HS-27A (cell line): ENCODE measurements around the gene UBFD1.
"Not testable (repeated sequence)": the region's sequence is repeated elsewhere in the genome, so short reads cannot be mapped to it uniquely, and the experiment has no call there.

Source experiments
- DNase-seq: peaks from one replicate; pipeline ENCODE4 v3.0.0-alpha.2; 2012; ENCODE audit warnings: low read depth, missing footprints

Gene UBFD1

DNA sequence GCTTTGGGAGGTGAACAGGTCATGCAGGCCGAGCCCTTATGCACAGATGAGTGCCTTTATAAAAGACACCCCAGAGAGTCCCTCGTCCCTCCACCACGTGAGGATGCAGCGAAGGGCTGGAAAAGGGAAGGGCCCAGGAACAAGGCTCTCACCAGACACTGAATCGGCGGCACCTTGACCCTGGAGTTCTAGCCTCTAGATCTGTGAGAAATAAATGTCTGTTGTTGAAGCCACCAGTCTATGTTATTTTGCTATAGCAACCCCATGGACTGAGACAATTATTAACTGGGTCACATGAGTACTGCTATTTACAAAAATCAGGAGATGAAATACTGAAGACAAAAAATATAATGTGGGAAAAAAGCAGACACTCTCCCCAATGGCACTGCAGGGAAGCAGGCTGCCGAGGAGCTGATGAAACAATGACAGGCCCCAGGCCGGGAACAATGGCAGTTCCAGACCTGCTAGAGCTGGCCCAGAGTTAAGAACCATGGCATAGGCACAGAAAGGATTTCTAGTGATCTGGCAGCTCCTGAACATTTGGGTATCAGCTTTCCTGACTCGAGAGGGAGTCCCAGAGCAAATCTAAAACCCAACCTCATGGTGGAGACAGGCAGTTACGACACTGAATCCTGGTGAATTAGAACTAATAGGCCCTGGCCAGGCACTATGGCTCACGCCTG is 29.4 kb upstream of the UBFD1 start:
- no peak for DNase-seq

DNA sequence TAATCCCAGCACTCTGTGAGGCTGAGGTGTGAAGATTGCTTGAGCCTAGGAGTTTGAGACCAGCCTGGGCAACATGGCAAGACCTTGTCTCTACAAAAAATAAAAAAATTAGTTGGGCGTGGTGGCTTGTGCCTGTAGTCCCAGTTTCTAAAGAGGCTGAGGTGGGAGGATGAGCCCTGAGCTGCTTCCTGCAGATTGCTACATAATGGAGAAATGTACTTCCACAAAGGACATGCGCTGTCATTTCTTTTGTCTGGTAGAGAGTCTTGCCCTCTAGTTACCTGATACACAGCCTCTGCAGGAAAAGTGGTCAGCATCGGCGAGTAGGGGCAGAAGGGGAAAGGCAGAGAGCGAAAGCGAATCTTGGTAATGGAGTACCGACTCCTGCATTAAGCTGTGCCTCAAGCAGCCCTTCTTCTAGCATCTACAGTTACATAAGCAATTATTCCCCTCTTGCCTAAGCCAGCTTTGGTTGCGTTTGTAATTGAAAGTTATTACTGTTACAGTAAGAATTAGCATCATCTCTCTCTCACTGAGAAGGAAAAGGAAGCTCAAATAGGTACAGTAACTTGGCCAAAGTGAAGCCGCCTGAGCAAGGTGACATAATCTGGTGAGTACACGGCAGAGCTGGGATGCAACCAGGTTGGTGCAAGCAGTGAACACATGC is 28.8 kb upstream of the UBFD1 start:
- no peak for DNase-seq

DNA sequence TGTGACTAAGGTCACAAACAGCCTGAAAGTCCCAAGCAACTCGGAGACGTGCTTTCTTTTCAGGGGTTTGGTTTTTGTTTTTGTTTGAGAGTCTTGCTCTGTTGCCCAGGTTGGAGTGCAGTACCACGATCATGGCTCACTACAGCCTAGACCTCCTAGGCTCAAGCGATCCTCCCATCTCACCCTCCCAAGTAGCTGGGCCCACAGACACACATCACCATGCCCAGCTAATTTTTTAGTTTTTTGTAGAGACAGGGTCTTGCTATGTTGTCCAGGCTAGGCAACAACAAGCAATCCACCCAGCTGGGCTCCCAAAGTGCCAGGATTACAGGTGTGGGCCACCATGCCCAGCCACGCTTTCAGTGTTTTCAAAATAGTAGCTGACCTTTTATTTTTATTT is 27.5 kb upstream of the UBFD1 start:
- DNase-seq, result no peak

DNA sequence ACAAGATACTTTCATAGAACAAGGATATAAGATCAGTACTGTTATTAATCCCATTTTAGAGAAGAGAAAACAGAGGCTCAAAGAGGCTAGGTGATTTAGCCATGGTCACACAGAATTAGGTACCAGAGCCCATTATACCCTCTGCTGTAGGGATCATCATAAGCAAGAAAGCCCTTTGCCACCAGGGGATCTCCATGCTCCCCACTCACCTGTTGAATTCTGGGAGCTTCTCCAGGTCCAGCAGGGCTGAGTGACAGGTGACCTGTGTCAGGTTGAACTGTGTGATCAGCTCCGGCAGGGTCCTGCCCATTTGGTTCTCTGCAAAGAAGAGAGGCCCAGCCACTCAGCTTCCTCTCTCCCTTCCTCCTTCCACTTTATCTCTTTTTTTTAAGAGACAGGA is 25.1 kb upstream of the UBFD1 start:
- no peak for DNase-seq

DNA sequence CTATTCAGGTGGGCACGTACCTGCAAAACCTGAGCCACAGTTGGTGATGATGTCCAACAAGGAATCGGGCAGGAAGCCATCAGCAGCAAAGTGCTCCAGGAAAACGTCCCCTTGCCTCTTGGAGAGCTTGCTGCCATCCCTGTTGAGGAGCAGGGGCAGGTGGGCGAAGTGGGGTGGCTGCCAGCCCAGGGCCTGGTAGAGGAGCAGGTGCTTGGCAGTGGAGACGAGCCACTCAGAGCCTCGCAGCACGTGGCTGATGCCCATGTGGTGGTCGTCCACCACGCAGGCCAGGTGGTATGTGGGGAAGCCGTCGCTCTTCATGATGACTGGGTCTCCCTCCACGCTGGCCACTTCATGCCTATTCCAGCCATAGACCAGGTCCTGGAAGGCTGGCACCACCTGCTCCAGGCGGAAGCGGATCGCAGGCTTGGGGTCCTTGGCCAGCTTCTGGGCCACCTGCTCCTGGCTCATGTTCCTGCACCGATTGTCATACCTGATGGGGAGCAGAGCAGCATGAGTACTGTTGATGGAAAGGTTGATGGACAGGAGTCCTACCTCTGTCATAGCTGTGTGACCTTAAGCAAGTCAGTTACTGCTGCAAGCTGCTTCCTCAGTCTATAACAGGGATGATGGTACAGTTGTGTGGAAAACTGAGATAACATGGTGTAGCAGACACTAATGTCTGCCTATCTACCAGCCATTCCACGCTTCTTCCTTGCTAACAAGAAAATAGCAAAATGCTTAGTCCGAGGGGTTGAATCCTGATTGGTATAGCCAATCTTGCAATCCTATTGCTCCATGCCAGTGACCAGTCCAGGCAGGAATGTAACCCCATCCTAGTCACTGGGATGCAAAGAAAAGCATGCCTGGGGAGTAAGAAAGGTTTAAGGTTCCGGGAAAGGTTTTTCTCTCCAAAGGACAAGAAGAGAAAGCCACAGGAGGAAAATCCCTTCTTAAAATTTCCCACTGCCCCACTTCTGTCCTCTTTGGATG is 22.4 kb upstream of the UBFD1 start:
- DNase-seq, result no peak

DNA sequence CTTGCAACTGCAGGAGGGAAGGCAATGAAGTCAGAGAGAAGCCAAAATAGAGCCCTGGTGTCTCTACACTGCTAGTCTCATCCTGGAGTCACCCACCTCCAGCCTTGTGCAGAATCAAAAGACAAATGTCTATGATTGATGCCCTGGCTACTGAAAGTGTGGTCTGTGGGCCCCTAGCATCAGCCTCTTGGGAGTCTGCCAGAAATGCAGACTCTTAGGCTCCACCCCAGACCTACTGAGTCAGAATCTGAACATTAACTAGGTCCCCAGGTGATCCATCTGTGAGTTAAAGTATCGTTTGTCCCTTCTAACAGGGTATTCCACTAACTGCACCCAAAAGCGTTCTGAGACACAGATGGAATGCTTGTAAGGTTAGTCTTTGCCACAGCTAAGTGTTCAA is 21.6 kb upstream of the UBFD1 start:
- no peak for DNase-seq

DNA sequence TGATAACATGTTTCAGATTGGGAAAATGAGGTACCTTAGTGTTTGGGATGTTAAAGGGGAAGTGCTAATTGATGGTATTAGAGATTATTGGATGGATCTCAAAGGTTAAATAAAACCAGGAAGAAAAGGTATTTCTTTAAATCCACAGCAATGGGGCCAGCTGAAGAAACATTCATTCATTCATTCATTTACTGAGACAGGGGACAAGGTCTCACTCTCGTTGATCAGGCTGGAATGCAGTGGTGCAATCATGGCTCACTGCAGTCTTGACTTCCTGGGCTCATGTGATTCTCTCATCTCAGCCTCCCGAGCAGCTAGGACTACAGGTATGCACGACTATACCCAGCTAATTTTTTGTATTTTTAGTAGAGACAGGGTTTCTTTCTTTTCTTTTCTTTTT is 20.1 kb upstream of the UBFD1 start:
- no peak for DNase-seq

DNA sequence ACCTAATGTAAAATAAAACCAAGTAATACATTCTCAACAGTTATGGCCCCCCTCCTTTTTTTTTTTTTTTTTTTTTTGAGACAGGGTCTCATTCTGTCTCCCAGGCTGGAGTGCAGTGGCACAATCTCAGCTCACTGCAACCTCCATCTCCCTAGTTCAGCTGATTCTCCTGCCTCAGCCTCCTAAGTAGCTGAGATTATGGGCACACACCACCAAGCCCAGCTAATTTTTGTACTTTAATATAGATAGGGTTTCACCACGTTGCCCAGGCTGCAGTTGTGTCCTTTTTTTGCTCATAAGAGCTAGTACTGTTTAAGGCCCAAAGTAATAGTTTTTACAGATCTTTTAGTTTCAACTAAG is 18.6 kb upstream of the UBFD1 start:
- no peak for DNase-seq

DNA sequence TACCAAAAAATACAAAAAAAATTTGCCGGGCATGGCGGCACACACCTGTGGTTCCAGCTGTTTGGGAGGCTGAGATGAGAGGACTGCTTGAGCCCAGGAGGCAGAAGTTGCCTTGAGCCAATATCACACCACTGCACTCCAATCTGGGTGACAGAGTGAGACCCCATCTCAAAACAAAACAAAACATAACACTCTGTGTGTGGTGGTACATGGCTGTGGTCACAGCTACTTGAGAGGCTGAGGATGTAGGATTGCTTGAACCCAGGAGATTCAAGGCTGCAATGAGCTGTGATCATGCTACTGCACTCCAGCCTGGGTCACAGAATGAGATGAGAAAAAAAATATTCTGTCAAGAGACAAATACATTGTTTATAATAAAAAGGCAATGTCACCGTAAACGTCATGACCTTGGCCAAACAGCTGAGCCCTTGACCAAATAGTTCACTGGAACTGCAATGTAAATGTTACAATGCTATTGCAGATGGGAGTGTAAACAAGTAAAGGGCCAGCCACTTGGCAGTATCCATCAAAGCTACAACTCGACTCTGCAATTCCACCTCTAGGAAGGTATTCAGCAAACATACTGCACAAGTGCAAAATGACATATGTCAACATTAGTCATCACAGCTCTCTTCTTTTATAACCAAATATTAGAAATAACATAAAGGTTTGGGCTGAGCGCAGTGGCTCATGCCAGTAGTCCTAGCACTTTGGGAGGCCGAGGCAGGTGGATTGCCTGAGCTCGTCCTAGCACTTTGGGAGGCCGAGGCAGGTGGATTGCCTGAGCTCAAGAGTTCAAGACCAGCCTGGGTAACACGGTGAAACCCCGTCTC is 17.3 kb upstream of the UBFD1 start:
- no peak for DNase-seq

DNA sequence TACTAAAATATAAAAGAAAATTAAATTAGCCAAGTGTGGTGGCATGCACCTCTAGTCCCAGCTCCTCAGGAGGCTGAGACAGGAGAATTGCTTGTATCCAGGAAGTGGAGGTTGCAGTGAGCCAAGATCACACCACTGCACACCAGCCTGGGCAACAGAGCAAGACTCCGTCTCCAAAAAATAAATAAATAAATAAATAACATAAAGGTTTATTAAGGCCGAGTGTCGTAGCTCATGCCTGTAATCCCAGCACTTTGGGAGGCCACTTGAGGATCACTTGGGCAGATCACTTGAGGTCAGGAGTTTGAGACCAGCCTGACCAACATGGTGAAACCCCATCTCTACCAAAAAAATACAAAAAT is 16.7 kb upstream of the UBFD1 start:
- not testable (repeated sequence) for DNase-seq

DNA sequence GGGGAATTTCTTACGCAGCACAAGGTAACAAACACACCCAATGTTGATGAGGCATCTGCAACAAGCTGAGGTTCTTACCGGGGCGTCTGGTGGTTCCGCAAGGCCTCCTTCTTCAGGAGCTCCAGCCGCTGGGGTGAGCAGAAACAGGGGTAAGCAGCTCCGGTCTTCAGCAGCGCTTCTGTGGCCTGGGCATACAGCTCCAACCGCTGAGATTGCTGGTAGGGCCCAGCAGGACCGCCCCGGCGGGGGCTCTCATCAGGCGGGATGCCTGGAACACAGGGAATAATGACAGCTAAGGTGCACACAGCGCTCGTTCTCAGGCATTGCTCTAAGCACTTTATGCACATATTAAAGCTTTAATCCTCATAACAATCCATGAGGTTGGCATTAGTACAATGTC is 13.1 kb upstream of the UBFD1 start:
- no peak for DNase-seq

DNA sequence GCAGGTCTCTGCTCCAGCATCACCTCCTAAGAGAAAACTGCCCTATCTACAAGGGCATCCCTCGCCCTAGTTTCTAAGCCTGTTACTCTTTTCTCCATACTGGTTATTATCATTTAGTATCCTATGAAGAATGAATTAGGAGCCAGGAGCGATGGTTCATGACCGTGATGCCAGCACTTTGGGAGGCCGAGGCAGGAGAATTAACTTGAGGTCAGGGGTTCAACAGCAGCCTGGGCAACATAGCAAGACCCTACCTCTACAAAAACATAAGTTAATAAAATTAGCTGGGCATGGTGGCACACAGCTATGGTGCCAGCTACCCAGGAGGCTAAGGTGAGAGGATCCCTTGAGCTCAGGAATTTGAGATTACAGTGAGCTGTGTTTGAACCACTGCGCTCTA is 7.6 kb upstream of the UBFD1 start:
- no peak for DNase-seq

DNA sequence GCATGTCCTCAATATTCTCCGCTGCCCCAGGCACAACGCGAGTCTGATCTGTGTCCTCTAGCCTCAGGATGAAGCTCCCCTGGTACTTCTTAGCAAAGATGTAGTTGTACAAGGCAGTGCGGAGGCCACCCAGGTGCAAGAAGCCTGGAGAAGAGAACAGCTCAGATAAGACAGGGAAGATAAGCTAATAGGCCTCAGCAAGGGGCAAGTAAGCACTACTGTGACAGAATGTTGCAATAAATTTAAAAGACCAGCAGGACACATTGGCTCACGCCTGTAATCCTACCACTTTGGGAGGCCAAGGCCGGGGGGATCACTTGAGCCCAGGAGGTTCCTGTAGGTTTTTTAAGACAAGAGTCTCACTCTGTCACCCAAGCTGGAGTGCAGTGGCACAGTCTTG is 5.4 kb upstream of the UBFD1 start:
- no peak for DNase-seq

DNA sequence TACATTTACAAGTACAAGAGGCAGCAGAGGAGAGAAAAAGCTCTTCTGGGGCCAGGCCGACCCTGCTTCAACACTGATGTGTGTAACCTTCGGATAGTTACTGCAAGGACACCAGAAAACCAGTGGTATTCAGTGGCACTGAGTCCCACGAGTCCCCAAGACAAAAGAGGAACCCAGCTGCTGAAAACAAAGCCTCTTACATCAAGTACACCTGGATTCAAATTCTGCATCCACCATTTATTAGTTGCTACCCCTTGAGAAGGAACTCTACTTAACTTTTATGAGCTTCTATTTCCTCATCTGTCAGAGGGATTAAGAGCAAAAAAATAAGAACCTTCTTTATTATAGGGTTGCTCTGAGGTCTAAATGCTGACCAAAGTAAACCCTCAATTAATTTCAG is 3.0 kb upstream of the UBFD1 start:
- no peak for DNase-seq

DNA sequence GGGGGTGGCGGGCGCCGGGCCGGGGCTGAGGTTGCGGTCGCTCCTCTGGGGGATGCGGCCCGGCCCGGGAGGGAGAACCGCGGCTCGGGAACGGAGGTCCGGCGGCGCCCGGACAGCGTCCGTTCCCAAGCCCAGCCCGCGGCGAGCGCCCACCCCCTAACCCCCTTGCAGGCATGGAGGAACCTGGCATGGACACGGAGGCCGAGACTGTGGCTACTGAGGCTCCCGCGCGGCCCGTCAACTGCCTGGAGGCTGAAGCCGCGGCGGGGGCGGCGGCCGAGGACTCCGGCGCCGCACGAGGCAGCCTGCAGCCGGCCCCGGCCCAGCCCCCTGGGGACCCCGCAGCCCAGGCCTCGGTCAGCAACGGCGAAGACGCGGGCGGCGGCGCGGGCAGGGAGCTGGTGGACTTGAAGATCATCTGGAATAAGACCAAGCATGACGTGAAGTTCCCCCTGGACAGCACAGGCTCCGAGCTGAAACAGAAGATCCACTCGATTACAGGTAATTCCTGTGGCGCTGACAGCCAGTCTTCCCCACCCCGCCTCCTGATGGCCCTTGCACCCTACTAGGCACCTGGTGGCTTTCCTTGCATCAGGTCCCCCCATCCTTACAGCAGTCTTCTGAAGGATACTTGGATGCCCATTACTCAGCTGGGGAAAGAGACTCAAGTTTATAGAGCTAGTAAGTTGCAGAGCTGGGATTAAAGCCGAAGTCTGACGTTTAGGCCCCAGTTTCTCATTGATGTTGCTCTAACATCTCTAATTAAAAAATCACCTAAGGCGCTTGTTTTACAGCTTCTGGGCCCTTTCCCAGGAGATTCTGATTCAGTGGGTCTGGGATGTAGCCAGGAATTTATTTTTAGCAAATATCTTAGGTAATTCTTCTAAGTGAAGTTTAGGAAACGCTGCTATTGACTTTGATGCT is 514 bp downstream of the UBFD1 start:
- DNase-seq, result no peak

DNA sequence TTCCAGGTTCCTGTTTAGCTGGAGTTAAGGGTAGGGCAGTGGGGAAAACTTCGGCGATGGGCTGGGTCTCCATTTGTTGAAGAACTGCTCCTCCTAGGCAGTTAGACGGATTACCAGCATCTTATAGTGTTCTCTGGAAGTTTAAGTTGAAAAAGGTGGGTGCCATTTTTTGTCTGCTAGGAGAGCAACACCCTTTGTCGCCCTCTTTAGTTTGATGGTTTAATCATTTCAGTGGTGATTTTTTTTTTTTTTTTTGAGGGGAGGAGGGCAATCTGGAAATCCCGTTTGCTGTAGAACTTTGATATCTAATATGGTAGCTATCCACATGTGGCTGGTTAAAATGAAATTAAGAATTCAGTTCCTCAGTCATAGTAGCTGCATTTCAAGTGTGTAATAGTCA is 4.1 kb downstream of the UBFD1 start:
- no peak for DNase-seq

DNA sequence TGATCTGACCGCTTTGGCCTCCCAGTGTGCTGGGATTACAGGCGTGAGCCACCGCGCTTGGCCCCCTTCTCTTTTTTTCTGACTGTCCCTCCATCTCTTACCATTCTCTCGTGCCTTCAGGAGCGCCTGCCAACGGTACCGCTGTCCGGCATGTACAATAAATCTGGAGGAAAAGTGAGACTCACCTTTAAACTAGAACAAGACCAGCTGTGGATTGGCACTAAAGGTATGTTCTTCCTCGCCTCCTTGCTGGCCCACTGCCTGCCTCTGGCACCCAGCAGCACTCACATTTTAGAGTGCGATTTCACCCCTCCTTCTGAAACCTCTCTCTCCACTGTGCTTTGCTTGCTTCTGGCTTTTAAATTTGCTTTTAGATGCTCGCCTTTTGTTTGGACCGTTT is 5.0 kb downstream of the UBFD1 start:
- no peak for DNase-seq

DNA sequence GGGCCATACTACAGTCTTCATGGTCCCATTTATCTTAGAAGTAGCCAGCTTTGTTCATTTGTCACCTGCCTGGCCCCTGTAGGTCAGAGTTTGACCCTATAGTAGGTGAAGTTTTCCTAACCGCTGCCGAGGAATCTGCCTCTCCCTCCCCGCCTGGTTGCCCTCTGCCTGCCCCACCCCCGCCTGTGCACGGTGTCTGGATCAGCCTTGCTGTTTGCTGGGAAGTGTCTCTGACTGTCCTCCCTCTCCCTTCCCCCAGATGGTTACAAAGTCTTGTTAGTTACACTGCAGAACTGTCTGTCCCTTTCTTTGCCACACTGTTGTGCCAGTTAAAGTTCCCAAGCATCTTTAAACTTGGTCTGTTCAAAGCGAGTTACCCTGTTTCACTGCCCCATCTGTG is 5.7 kb downstream of the UBFD1 start:
- no peak for DNase-seq

DNA sequence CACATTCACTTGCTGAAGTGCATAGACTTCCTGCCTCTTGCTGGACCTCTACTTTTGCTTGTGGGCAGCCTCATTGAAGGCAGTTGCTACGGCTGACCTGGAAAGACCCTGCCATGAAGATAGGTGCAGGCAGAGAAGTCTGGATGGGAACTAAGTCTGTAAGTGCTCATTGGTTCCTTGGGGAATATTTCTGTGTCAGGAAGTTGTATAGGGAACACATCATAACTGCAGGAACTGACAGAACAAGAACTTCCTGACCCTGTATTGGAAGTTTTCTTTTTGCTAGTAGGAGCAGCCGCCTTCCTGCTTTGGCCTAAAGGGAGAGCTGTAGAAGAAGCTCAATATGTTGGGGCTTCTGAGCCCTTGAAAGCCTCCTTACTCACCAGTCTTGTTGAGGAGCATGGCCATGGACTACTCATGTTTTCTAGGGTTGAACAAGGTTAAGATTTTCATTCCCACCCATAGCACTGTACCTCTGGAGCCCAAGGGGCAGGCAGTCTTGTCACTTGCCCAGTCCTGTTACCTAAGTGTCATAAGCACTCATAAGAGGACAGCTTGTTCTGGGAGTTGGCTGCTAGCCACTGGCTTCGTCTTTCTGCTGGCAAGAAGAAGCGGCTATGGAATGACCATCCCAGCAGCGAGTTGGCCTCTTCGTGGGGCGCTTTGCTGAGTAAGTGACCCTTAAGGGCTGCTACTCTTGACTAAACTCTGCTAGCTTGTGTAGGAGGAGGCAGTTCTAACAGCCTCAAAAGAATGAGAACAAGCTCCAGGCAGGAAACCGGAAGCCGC is 7.2 kb downstream of the UBFD1 start:
- no peak for DNase-seq

DNA sequence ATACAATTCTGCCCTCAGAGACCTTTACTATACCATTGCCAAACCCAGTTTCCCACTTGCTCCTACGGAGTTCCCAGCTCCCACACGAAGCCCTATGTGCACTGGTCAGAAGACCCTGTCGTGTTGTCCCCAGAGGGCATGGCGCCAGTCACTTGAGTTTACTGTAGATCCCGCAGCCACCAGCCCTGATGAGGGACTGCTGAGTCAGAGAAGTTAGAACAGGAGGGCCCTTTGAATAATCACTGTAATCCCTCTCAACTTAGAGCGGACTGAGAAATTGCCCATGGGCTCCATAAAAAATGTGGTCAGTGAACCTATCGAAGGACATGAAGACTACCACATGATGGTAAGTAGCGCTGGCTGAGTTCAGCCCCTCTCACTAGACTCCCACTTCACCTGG is 9.2 kb downstream of the UBFD1 start:
- no peak for DNase-seq
